NOMO-1 (cell line): ENCODE data around the gene CTXN3.

Experiments
- DNase-seq, 2 experiments: peaks; one replicate each; lab custom pipeline; 2025; ENCODE audit not compliant: unreplicated experiment in 2 of 2; lab: John Stamatoyannopoulos, UW

CTXN3 gene

GRCh38 chr5:127649018-127649439 lies at the start of gene CTXN3:
Gene CTXN3, plus strand, starts transcription at chr5:127649082. Its CDS starts 8,440 bp downstream, at chr5:127657522.
- no peak for DNase-seq

DNA sequence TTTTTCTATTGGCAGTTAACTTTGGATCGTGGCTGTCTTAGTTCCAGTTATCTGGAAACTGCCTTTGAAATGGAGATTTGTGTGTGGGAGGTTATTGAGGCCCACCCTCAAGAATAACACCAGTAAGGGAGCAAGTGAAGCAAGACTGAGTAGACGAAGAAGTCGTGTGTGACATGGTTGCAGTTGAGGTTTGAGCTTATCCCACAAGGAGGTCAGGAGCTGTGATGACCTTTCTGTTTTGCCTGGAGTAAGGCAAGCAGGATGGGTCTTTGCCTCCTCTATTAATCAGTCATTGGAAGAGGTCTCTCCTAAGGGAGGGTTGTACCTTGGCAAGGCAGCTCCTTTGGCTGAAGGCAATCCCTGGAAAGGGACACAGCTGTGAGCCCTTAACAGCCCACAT lies 49.6 kb upstream of the CTXN3 start:
- no peak for DNase-seq

DNA sequence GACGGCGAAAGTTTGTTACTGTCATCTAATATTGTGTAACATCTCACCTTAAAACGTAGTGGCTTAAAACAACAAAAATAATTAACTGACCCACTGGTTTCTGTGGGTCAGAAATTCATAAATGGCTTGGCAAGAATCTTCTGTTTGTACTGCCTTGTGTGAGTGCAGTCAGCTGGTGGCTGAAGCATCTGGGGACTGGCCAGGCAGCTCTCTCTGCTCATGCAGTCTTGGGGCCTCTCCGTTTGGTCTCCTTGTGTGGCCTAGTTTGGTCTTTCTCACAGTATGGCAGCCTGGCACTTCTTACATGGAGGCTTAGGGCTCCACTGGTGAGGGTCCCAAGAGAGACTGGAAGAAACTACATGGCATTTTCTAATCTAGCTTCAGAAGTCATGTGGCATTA lies 49.0 kb upstream of the CTXN3 start:
- no peak for DNase-seq

GRCh38 chr5:127601111-127601510 lies 47.8 kb upstream of the CTXN3 start:
- DNase-seq = no peak

GRCh38 chr5:127601601-127602000 lies 47.3 kb upstream of the CTXN3 start:
- DNase-seq = no peak

GRCh38 chr5:127602481-127602880 lies 46.4 kb upstream of the CTXN3 start:
- DNase-seq = no peak

GRCh38 chr5:127602896-127603844 lies 45.7 kb upstream of the CTXN3 start:
- no peak for DNase-seq

- DNase-seq = no peak
These were observed 40.7 kb upstream of the CTXN3 start for GRCh38 chr5:127608077-127608660.

- DNase-seq = no peak
These were observed 39.9 kb upstream of the CTXN3 start for GRCh38 chr5:127609011-127609410.

GRCh38 chr5:127609957-127610356 lies 38.9 kb upstream of the CTXN3 start:
- DNase-seq = no peak

- DNase-seq = no peak
These were observed 36.3 kb upstream of the CTXN3 start for GRCh38 chr5:127612441-127613141.

DNA sequence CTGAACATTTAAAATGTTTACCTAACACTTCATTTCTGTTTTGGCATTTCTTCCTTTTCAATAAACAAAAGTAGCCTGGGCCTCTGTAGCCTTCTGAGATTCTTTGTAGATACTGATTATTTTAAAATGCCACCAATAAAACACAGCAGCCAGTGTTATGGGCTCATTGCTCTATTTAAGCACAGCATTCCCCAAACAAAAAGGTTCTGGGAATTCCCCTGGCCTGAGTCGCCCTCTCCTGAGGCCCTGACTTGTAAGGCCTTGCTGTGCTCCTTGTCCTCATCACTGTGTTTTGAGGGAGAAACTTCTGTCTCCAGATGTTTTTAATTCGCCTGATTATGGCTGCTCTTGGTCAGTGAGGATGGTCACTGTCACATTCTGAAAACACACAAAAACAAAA lies 33.0 kb upstream of the CTXN3 start:
- no peak for DNase-seq

DNA sequence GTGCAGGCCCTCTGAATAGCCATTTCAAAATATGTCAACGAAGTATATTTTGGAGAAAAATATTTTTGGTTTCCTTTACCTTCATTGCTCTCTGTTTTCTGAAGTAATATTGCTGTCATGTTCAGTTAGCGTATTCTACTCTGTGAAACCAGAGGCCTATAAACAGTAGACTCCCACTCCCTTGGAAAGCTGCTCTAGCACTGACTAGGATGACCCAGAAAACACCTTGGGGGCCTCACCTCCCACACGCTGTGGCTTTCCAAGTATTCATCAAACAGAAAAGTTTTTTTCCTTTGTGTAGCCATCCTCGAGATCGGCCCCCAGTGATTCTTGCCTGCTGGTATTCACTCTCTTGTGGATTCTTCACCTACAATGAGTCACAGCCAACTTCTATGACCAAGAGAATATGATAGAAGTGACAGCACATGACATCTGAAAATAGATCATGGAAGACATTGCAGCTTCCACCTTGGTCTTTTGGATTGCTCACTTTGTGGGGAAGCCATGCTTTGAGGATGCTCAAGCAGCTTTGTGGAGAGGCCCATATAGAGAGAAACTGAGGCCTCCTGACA lies 28.9 kb upstream of the CTXN3 start:
- no peak for DNase-seq

GRCh38 chr5:127621601-127622325 lies 27.1 kb upstream of the CTXN3 start:
- DNase-seq = no peak

DNA sequence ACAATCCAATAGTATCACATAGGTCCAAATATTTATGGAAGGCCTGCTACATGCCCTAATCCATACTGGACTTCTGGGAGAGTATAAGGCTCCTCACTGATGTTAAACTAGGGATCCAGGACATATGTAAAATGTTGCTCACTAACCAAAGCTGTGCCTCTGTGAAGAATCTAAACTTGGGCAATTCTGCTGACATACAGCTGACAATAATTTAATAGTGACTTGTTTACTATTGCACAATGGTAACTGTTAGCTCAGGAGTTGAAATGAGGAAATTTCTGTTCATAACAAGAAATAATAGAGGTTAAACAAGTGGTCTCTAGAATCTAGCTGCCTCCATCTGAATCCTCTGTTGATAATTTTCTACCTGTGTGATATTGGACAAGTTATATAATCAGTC lies 14.9 kb upstream of the CTXN3 start:
- DNase-seq = no peak

DNA sequence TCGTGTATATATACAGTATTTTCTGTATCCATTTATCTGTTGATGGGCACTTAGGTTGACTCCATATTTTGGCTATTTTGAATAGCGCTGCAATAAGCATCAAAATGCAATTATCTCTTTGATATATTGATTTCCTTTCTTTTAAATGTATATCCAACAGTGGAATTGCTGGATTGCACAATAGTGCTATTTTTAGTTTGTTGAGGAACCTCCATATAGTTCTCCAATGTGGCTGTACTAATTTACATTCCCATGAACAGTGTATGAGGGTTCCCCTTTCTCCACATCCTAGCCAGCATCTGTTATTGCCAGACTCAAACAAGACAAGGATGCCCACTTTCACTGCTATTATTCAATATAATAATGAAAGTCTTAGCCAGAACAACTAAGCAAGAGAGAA lies 9.1 kb upstream of the CTXN3 start:
- DNase-seq = no peak

DNA sequence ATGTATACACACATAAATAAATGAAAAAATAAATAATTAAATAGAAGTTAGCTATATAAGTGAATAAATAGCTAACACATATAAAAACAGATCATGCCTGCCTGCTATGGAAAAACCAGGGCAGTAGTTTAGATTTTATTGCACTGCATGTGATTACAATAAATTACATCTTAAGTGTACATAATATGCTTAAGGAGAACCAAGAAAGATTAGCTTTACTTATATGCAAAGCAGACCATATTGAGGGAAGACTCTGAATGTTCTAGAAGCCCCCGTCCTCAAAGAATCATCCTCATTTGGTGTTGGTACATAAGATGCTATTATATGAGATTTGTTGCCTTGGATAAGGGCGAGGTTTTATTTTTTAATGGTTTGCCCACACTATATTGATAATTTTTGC lies 5.9 kb upstream of the CTXN3 start:
- DNase-seq = no peak

DNA sequence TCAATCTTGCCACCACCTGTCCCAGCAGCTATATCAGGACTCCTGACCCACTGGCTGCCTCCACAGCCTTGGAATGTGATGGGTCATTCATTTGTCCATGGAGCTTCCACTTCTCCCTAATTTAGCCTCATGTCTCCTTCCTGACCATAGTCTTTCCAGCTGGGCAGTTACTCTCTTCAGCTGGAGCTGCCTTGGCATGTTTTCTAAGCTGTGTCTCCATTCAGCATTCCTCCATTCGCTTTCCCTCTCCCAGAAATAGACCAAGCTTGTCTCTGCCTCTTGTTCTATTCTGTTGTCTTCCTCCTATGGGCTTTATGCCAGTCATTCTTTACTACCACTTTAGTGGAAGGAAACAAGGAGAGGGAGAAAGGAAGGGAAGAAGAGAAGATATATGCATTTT lies 5.3 kb upstream of the CTXN3 start:
- no peak for DNase-seq

DNA sequence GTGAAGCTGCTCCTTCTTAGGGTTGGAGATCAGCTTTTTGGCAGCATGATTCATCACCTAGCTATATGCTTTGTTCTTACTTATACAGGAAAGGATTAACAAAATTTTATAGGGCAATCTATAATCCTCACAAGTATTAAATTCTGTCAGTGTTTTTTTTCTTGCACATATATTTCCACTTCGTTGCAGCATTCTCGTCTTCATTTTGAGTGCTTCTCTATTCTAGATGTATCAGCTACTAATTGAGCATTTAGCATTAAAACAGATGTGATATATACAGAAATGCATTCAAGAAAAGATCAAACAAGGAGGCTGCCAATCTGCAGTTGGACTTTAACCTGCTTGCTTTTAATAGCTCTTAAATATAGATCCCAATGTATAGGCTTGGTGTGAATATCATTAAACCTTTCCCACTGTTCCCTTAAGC lies 3.6 kb upstream of the CTXN3 start:
- DNase-seq = no peak

- no peak for DNase-seq
These were observed 1.4 kb upstream of the CTXN3 start for GRCh38 chr5:127647361-127647958.
